Measurements from ENCODE around the gene HAUS1. TPM values are rescaled to one million over a fixed set of nuclear protein-coding genes. Genes with fewer than 3 reads are reported as not detected.

Gene HAUS1
- total and polyA plus RNA-seq, 2 of the 4 experiments (the other 2 are of a cell fraction) = 25.3 to 33.4 TPM

- peak overlapping the region; percentile 74 for H2BK5ac ChIP-seq (ENCODE audit: low read depth, low read length, poor library complexity, severe bottlenecking)
- no peak overlapping the region for H2BK15ac ChIP-seq (ENCODE audit: low read depth, low read length)
- peaks cover 38% of the 10 kb centered on the region for H4K20me1 ChIP-seq (ENCODE audit: insufficient read depth, low read length)
- intact Hi-C loops (cut with micrococcal nuclease) (loop anchor here (2.0 to 5.0 kb wide), 2 partner anchors 78 to 86 kb away; no protein-coding TSS in a partner anchor), in situ Hi-C loops (cut with MboI; ENCODE audit: low sequenced_read_pairs) (no loop called here), dilution Hi-C loops (cut with HindIII; ENCODE audit: low sequenced_read_pairs, unreplicated experiment) (no loop called here)
- H3K56ac ChIP-seq (ENCODE audit: extremely low read depth, insufficient read depth, low read length) = 0 out of 2 replicates have a peak overlapping the region, but pooled peaks have one; percentile 33
- H2AFZ ChIP-seq (replicated peaks; ENCODE audit: low read length, poor library complexity) = peak overlapping the region; percentile 100
- H3K79me1 ChIP-seq (ENCODE audit: low read depth in 1 of 2, low read length in 2 of 2) = peaks cover 7 to 24% of the 10 kb centered on the region in 2 experiments; a peak in 3 of 4 replicates
- H4K8ac ChIP-seq (ENCODE audit: low read depth in 2 of 2, low read length in 2 of 2) = peak overlapping the region; percentile 33 to 40; a peak in 2 of 4 replicates
- H3K23ac ChIP-seq (ENCODE audit: low read depth, low read length) = peak overlapping the region; percentile 25; the same call in 1 of the 2 replicates
- BruUV-seq (replicated peaks) = no TSS peak
- peak overlapping the region; percentile 88 for H3K9ac ChIP-seq (ENCODE audit: low read depth, low read length)
- H3K9me1 ChIP-seq (ENCODE audit: insufficient read depth, low read length) = peaks cover 3% of the 10 kb centered on the region
- H3K4me2 ChIP-seq (ENCODE audit: low read depth, low read length) = peak overlapping the region; percentile 90
- no peaks in the 10 kb centered on the region for H3K27me3 ChIP-seq (ENCODE audit: control insufficient read depth, insufficient read depth, low read length)
- H3K4me1 ChIP-seq (ENCODE audit: control insufficient read depth, insufficient read depth, low read length) = peaks cover 3% of the 10 kb centered on the region; the same call in 1 of the 2 replicates
- H4K91ac ChIP-seq (ENCODE audit: insufficient read depth, low read depth, low read length) = no peak overlapping the region; the same call in 1 of the 2 replicates
- peak overlapping the region; percentile 53; the same call in 1 of the 2 replicates for H3K14ac ChIP-seq (replicated peaks; ENCODE audit: low read depth, low read length)
- H3K4me3 ChIP-seq (ENCODE audit: insufficient read depth, low read depth, low read length) = peak overlapping the region; percentile 95
- H3K36me3 ChIP-seq (ENCODE audit: control insufficient read depth, insufficient read depth, low read length) = no peaks in the 10 kb centered on the region
- H3K4ac ChIP-seq (ENCODE audit: low read depth, low read length) = 0 out of 2 replicates have a peak overlapping the region, but pooled peaks have one; percentile 66
- ChIA-PET CTCF (interaction anchor here (0.6 to 2.8 kb wide), 18 partner anchors 12 to 487 kb away, joined by 3 to 18 read pairs (median 6); partner anchors contain the start of gene LOXHD1), POLR2A (ENCODE audit: unreplicated experiment) (interaction anchor here (0.7 kb wide), 1 partner anchor 220 kb away, joined by 7 read pairs; no protein-coding TSS in a partner anchor)
- peak overlapping the region; percentile 90 for H2AK9ac ChIP-seq (replicated peaks; ENCODE audit: low read depth, low read length, poor library complexity)
- TF ChIP-seq RAD21 (IDR thresholded peaks at IDR 0.05; ENCODE audit: low read length) (0 out of 2 replicates have a peak, but pooled peaks have one; percentile 9), BHLHE40 (IDR thresholded peaks at IDR 0.05; ENCODE audit: low read depth, low read length) (no peak), CTCF (conservative IDR thresholded peaks at IDR 0.05; ENCODE audit: low read depth, low read length) (0 out of 2 replicates have a peak, but pooled peaks have one; percentile 15)
- peak overlapping the region; percentile 80 for H3K27ac ChIP-seq (ENCODE audit: insufficient read depth, low read length)
- ATAC-seq (ENCODE audit: low read depth) = peak; percentile 9
- DNase-seq = peak; percentile 30
- H4K5ac ChIP-seq (ENCODE audit: low read depth, low read length) = no peak overlapping the region
- no peaks in the 10 kb centered on the region for H3K9me3 ChIP-seq (ENCODE audit: control insufficient read depth, insufficient read depth, low read length)
- H2BK20ac ChIP-seq (ENCODE audit: low read depth, low read length) = no peak overlapping the region
- H2AK5ac ChIP-seq (ENCODE audit: low read depth, low read length) = 0 out of 2 replicates have a peak overlapping the region, but pooled peaks have one; percentile 33
- H2BK120ac ChIP-seq (ENCODE audit: low read depth, low read length) = 0 out of 2 replicates have a peak overlapping the region, but pooled peaks have one; percentile 12
- no peak overlapping the region; the same call in 1 of the 2 replicates for H3K18ac ChIP-seq (ENCODE audit: low read depth, low read length)
- 2% methylated on average over 33 of the region's 67 CpGs; no CpG with 5 or more reads in 1 of the 2 experiments for WGBS, 2 experiments (ENCODE audit: extremely low coverage in 2 of 2, insufficient read length in 1 of 2)
Observed at GRCh38 chr18:46174342-46175041, 70.3 kb downstream of the HAUS1 start.

Measured in IMR-90 (cell line).